Stomach (tissue), 9 donors: ENCODE data around the gene HAVCR2. TPM values are rescaled to one million over a fixed set of nuclear protein-coding genes. Genes with fewer than 3 reads are reported as not detected.
"Not testable (repeated sequence)": the region's sequence is repeated elsewhere in the genome, so short reads cannot be mapped to it uniquely, and the experiment has no call there.

Experiments
- DNase-seq, 2 donors: peaks; one replicate each; pipeline versions ENCODE4 v3.0.0 to v3.0.0-alpha.2; 2013 to 2019
- H3K27ac ChIP-seq, 5 donors: fragments of 200-600 bp in 4 of 5; sonication (generic) in 4 of 5; one replicate each; pipeline ENCODE4 v1.5.1; 2013 to 2019; ENCODE audit warnings: mild to moderate bottlenecking in 1 of 5, moderate library complexity in 1 of 5
- H3K27me3 ChIP-seq, 3 donors: fragments of 200-600 bp; sonication (generic); one replicate each; pipeline ENCODE4 v1.5.1; 2017 to 2019; ENCODE audit warnings: mixed run types in 1 of 3
- H3K36me3 ChIP-seq, 4 donors: fragments of 200-600 bp; sonication (generic); 1 replicate in 3 of 4; 2 replicates in 1 of 4; pipeline ENCODE4 v1.5.1; 2016 to 2019
- H3K4me1 ChIP-seq, 4 donors: fragments of 200-600 bp; sonication (generic); one replicate each; pipeline ENCODE4 v1.5.1; 2016 to 2019
- H3K4me3 ChIP-seq, 4 donors: fragments of 200-600 bp; sonication (generic) in 3 of 4; one replicate each; pipeline ENCODE4 v1.5.1; 2016 to 2019; ENCODE audit warnings: mild to moderate bottlenecking in 1 of 4
- H3K9me3 ChIP-seq, 4 donors: fragments of 200-600 bp; sonication (generic); one replicate each; pipeline ENCODE4 v1.5.1; 2016 to 2019
- CTCF ChIP-seq, 7 experiments: fragments of 450-650 bp in 4 of 7; fragments of 200-600 bp in 3 of 7; sonication (generic) in 3 of 7; IDR thresholded peaks; one replicate each; pipeline ENCODE4 v1.5.1; 2016 to 2019; ENCODE audit warnings: antibody characterized with exemption in 7 of 7, control low read depth in 2 of 7, mild to moderate bottlenecking in 1 of 7
- EP300 ChIP-seq: sonication (generic); formaldehyde crosslinking; IDR thresholded peaks from one replicate; pipeline ENCODE4 v1.6.1; 2017; ENCODE audit warnings: antibody characterized with exemption
- POLR2A ChIP-seq, 4 donors: fragments of 450-650 bp; IDR thresholded peaks; one replicate each; pipeline ENCODE4 v1.6.1; 2016; ENCODE audit warnings: antibody characterized with exemption in 4 of 4, control low read depth in 2 of 4, mild to moderate bottlenecking in 1 of 4, moderate library complexity in 1 of 4
- POLR2AphosphoS5 ChIP-seq, 3 donors: sonication (generic); formaldehyde crosslinking; IDR thresholded peaks; one replicate each; pipeline ENCODE4 v1.6.1; 2016; ENCODE audit warnings: antibody characterized with exemption in 3 of 3
- WGBS, 5 donors: extraction: QIAGEN DNeasy Blood & Tissue Kit in 3 of 5; methylation state at CpG; one replicate each; pipeline versions ENCODE4 v1.1.5 to v1.1.7; 2013 to 2018; 5-methylcytosine and 5-hydroxymethylcytosine counted together
- intact Hi-C: fragments of 100-400 bp; cut with DNase I; formaldehyde crosslinking; loops from one replicate; pipeline ENCODE4 v1.15.1; 2023; ENCODE audit warnings: low total_unique reads
- polyA plus RNA-seq, 3 donors: library from polyadenylated mRNA; stranded (reverse); fragments of 200-250 nt; gene quantifications; one replicate each; pipeline ENCODE4 v1.2.3, GENCODE V29; 2013
- total RNA-seq, 5 donors: library from RNA; depleted of rRNA; stranded (reverse); fragments of >200 nt; gene quantifications; one replicate each; pipeline versions ENCODE4 v1.1.0 to v1.2.3, GENCODE V29; 2014 to 2016
- donor health status: healthy with polysubstance abuse.
- donor health status: Bipolar disorder and iron deficiency.
- donor health status: healthy.

Gene HAVCR2
- total and polyA plus RNA-seq, 8 donors = 1.2 to 9.9 (median 3.2) TPM; not detected in 2

DNA sequence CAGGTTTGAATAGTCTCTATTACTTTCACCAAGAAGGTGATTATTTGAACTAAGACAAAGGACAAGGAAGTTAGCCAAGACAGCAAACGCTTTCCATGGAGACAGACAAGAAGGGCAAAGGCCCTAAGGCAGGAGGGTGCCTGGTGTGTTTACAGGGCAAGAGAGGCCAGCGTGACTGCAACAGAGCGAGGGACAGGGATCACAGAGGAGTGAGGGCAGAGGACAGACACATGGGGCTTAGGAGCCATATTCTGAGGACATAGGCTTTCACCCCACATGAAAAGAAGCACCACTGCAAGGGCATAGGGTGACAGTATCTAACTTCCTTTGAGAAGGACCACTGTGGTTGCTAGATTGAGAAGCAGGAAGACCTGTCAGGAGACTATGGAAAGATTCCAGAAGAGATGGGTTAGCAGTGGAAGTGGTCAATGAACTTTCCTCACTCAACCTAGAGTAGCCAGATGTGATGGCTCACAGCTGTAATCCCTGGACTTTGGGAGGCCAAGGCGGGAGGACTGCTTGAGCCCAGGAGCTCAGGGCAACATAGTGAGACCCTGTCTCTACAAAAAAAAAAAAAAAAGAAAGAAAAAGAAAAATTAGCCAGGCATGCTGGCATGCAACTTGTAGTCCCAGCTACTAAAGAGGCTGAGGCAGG lies 44.9 kb downstream of the HAVCR2 start:
- Histone ChIP-seq H3K4me3 (no peak overlapping the region), H3K9me3 (no peaks in the 10 kb centered on the region), H3K36me3 (no peaks in the 10 kb centered on the region), H3K27ac (no peak overlapping the region), H3K27me3 (no peaks in the 10 kb centered on the region), H3K4me1 (peaks cover 0 to 6% (median under 1%) of the 10 kb centered on the region in 4 donors)
- 43 to 63% (median 55%) methylated on average over 4 of the region's 4 CpGs for WGBS, 5 donors
- TF ChIP-seq EP300 = no peak
- no peak for TF ChIP-seq POLR2AphosphoS5 (IDR thresholded peaks at IDR 0.05)
- no peak for TF ChIP-seq POLR2A (IDR thresholded peaks at IDR 0.05)
- no peak for TF ChIP-seq CTCF (IDR thresholded peaks at IDR 0.05)
- peak in 1 of 2 donors; percentile 43 for DNase-seq
- intact Hi-C loops = no loop called here

- 82 to 92% (median 86%) methylated on average over 3 of the region's 3 CpGs for WGBS, 5 donors
- DNase-seq = no peak
- Histone ChIP-seq H3K4me3 (no peak overlapping the region), H3K9me3 (no peaks in the 10 kb centered on the region), H3K27ac (no peak overlapping the region), H3K27me3 (no peaks in the 10 kb centered on the region), H3K36me3 (no peaks in the 10 kb centered on the region), H3K4me1 (peaks cover 0 to 9% (median 3%) of the 10 kb centered on the region in 4 donors)
- intact Hi-C loops = no loop called here
- TF ChIP-seq EP300 (no peak), POLR2AphosphoS5 (IDR thresholded peaks at IDR 0.05) (no peak), CTCF (IDR thresholded peaks at IDR 0.05) (no peak), POLR2A (IDR thresholded peaks at IDR 0.05) (no peak)
Measured at GRCh38 chr5:157059891-157060290, 49.0 kb downstream of the HAVCR2 start.

DNA sequence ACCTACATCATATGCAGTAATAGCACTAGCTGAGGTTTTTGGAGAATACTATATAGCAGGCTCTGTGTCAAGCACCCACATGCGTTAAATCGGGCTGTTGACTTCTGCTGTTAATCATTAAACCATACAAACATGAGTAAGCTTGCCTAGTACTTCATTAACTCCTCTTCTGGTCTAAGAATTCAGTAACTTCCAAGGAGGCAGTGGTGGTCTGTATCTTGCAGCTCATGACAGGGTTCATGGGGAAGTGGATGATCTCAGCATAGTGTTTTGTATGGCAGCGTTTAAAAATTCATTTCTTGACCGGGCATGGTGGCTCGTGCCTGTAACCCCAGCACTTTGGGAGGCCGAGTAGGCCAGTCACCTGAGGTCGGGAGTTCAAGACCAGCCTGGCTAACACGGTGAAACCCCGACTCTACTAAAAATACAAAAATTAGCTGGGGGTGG lies 49.7 kb downstream of the HAVCR2 start, which contains the start of gene HAVCR1:
HAVCR1 (minus strand) TSS at position 24 of the 447 bp plus-strand sequence. CDS start 1,173 bp downstream, outside the sequence.
- 40 to 61% (median 54%) methylated on average over 9 of the region's 9 CpGs for WGBS, 5 donors
- no peak for TF ChIP-seq CTCF (IDR thresholded peaks at IDR 0.05)
- no peak for TF ChIP-seq EP300
- TF ChIP-seq POLR2AphosphoS5 (IDR thresholded peaks at IDR 0.05) = no peak
- TF ChIP-seq POLR2A (IDR thresholded peaks at IDR 0.05) = no peak
- intact Hi-C loops = no loop called here
- Histone ChIP-seq H3K4me1 (peaks cover 0 to 9% (median 3%) of the 10 kb centered on the region in 4 donors), H3K27ac (peak within 1 kb of the TSS in 3 of 5 donors; percentile 4 to 48 (median 5)), H3K4me3 (no peak within 1 kb of the TSS), H3K36me3 (no peaks in the 10 kb centered on the region), H3K27me3 (no peaks in the 10 kb centered on the region), H3K9me3 (no peaks in the 10 kb centered on the region)
- DNase-seq = peak in 1 of 2 donors; percentile 70

DNA sequence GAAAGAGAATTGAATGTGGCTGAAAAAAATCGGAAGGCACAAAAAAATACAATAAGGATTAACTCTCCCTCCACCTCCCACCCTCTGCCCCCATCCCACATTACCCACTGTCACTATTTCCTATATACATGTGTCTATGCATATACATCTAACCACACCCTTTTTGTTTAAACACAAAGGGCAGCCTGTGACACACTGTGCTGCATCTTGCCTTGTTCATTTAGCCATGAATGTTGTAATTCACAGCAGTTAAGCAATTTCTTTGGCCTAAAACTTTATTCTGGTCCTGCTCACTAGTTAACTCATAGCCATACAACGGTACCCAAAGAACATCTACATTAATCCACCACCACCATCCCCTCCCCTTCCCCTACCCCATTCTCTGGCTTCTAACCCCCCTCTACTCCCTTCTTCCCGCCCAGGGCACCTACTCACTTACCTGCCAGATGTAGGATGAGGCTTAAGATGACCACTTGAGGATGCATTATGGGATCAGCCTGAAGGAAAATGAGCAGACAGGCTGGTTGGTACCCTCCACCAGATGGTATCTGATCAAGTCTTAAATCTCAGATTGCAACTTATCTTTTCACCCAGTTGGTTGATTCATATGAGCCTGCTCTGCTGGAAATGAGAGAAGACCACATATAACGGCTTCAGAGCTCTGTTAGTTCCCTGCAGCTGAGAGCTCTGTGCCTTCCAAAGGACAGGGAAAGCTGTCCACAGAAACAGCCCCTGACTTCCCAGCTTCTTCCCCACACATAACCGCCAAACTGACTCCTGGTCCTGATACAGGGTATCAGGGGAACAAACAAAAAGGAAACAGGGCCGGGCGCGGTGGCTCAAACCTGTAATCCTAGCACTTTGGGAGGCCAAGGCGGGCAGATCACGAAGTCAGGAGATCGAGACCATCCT lies 51.1 kb downstream of the HAVCR2 start:
- no peaks in the 10 kb centered on the region for H3K27me3 ChIP-seq
- no peak overlapping the region for H3K27ac ChIP-seq
- H3K36me3 ChIP-seq = no peaks in the 10 kb centered on the region
- DNase-seq = no peak
- peaks cover 0 to 9% (median 0%) of the 10 kb centered on the region in 4 donors for H3K4me1 ChIP-seq
- TF ChIP-seq POLR2A (IDR thresholded peaks at IDR 0.05) (no peak), EP300 (no peak), POLR2AphosphoS5 (IDR thresholded peaks at IDR 0.05) (no peak), CTCF (IDR thresholded peaks at IDR 0.05) (no peak)
- intact Hi-C loops = no loop called here
- no peak overlapping the region for H3K4me3 ChIP-seq
- H3K9me3 ChIP-seq = no peaks in the 10 kb centered on the region
- WGBS, 5 donors = 79 to 85% (median 81%) methylated on average over 11 of the region's 11 CpGs

DNA sequence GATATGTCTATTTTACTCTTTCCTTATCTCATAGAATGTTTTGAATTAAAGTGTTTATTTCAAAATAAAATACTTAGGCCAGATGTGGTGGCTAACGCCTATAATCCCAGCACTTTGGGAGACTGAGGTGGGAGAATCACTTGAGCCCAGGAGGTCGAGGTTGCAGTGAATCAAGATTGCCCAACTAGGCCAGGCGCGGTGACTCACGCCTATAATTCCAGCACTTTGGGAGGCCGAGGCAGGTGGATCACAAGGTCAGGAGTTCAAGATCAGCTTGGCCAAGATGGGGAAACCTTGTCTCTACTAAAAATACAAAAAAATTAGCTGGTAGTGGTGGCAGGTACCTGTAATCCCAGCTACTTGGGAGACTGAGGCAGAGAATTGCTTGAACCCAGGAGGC lies 52.0 kb downstream of the HAVCR2 start:
- H3K36me3 ChIP-seq, H3K4me3 ChIP-seq, H3K4me1 ChIP-seq, H3K27ac ChIP-seq, intact Hi-C loops, H3K27me3 ChIP-seq, H3K9me3 ChIP-seq, DNase-seq: not testable (repeated sequence)
- 79 to 91% (median 85%) methylated on average over 6 of the region's 6 CpGs for WGBS, 5 donors
